H1 (cell line): ENCODE data around the gene BATF3. TPM values are rescaled to one million over a fixed set of nuclear protein-coding genes. Genes with fewer than 3 reads are reported as not detected.

ENCODE experiments used
- CTCF ChIA-PET: fragments of 300-600 bp; sonication (Branson Sonifier 250); formaldehyde crosslinking; loops from one replicate; lab custom pipeline; 2021; ENCODE audit not compliant: partially characterized antibody; lab: Charles Lee
- POLR2A ChIA-PET: fragments of 300-600 bp; sonication (Branson Sonifier 250); formaldehyde crosslinking; loops from one replicate; lab custom pipeline; 2021; ENCODE audit warnings: inconsistent platforms; ENCODE audit not compliant: partially characterized antibody; lab: Charles Lee
- DNase-seq, 2 experiments: peaks; one replicate each; pipeline versions ENCODE4 v3.0.0 to v3.0.0-alpha.2; 2010 to 2022; ENCODE audit warnings: low spot score in 2 of 2, low read depth in 1 of 2, mixed read lengths in 1 of 2
- FAIRE-seq: peaks from 2 replicates; lab custom pipeline; 2011; peaks lifted over from hg19 to GRCh38; lab: Jason Lieb, UNC
- H2AFZ ChIP-seq: 2 replicates; pipeline ENCODE4 v1.8.1; 2012; ENCODE audit warnings: low read length, inconsistent platforms
- H2AK5ac ChIP-seq: 2 replicates; pipeline ENCODE4 v1.6.1; 2013; ENCODE audit warnings: low read depth, low read length
- H2BK120ac ChIP-seq: replicated peaks from 2 replicates; pipeline ENCODE3; 2013; ENCODE audit warnings: low read depth, low read length, inconsistent platforms
- H2BK12ac ChIP-seq: 2 replicates; pipeline ENCODE4 v1.6.1; 2013; ENCODE audit warnings: low read depth, low read length
- H2BK15ac ChIP-seq: 2 replicates; pipeline ENCODE4 v1.6.1; 2013; ENCODE audit warnings: low read length
- H2BK20ac ChIP-seq: 2 replicates; pipeline ENCODE4 v1.6.1; 2013; ENCODE audit warnings: low read length
- H2BK5ac ChIP-seq: 2 replicates; pipeline ENCODE4 v1.6.1; 2013; ENCODE audit warnings: low read depth, low read length
- H3K14ac ChIP-seq: 2 replicates; pipeline ENCODE4 v1.6.1; 2013; ENCODE audit warnings: inconsistent platforms; ENCODE audit not compliant: insufficient read length
- H3K18ac ChIP-seq: 2 replicates; pipeline ENCODE4 v1.6.1; 2013; ENCODE audit warnings: low read length; ENCODE audit errors: extremely low read depth
- H3K23ac ChIP-seq: 2 replicates; pipeline ENCODE4 v1.6.1; 2013; ENCODE audit warnings: inconsistent platforms; ENCODE audit not compliant: insufficient read length
- H3K23me2 ChIP-seq: 2 replicates; pipeline ENCODE4 v1.6.1; 2013; ENCODE audit warnings: low read depth, low read length
- H3K27ac ChIP-seq: 2 replicates; pipeline ENCODE4 v1.6.1; 2011; ENCODE audit warnings: low read depth, low read length, inconsistent platforms
- H3K27me3 ChIP-seq, 4 experiments: replicated peaks in 1 of 4; 1 replicate in 1 of 4; 2 replicates in 3 of 4; pipeline versions ENCODE4 v1.6.1 to v1.8.1; 2011 to 2013; ENCODE audit warnings: low read length in 3 of 4, mild to moderate bottlenecking in 3 of 4, inconsistent platforms in 2 of 4, mixed read lengths in 2 of 4, moderate library complexity in 1 of 4; ENCODE audit not compliant: control insufficient read depth in 3 of 4, insufficient read depth in 3 of 4; ENCODE audit errors: extremely low read depth in 1 of 4
- H3K36me3 ChIP-seq, 4 experiments: 2 replicates each; pipeline versions ENCODE4 v1.6.1 to v1.8.1; 2011 to 2013; ENCODE audit warnings: mild to moderate bottlenecking in 4 of 4, low read length in 3 of 4, moderate library complexity in 2 of 4, control low read depth in 1 of 4, inconsistent platforms in 1 of 4; ENCODE audit not compliant: insufficient read depth in 4 of 4, control insufficient read depth in 2 of 4
- H3K4ac ChIP-seq: replicated peaks from 2 replicates; pipeline ENCODE3; 2013; ENCODE audit warnings: low read length, low read depth, mixed read lengths, inconsistent platforms; ENCODE audit not compliant: insufficient read length
- H3K4me1 ChIP-seq, 4 experiments: replicated peaks in 1 of 4; 1 replicate in 1 of 4; 2 replicates in 3 of 4; pipeline versions ENCODE4 v1.6.1 to v1.8.1; 2011 to 2013; ENCODE audit warnings: low read length in 3 of 4, inconsistent platforms in 2 of 4, mixed read lengths in 1 of 4; ENCODE audit not compliant: insufficient read depth in 4 of 4, control insufficient read depth in 3 of 4
- H3K4me2 ChIP-seq, 2 experiments: 2 replicates each; pipeline versions ENCODE4 v1.6.1 to v1.8.1; 2011 to 2013; ENCODE audit warnings: low read depth in 2 of 2, low read length in 2 of 2, control low read depth in 1 of 2, inconsistent platforms in 1 of 2, mild to moderate bottlenecking in 1 of 2; ENCODE audit not compliant: insufficient read depth in 1 of 2
- H3K4me3 ChIP-seq, 4 experiments: fragments of 200-600, 300-600 bp in 1 of 4; sonication (generic), shearing (Covaris generic), sonication (Bioruptor Twin) in 1 of 4; 2 replicates each; pipeline versions ENCODE4 v1.5.1 to v1.8.1; 2011 to 2016; ENCODE audit warnings: low read length in 4 of 4, low read depth in 3 of 4, control low read depth in 2 of 4, inconsistent platforms in 2 of 4, mild to moderate bottlenecking in 2 of 4, mixed read lengths in 1 of 4, moderate library complexity in 1 of 4; ENCODE audit not compliant: insufficient read depth in 2 of 4; ENCODE audit errors: extremely low read depth in 1 of 4
- H3K56ac ChIP-seq: replicated peaks from 2 replicates; pipeline ENCODE3; 2013; ENCODE audit warnings: low read depth, mild to moderate bottlenecking, mixed read lengths, low read length, inconsistent platforms; ENCODE audit not compliant: insufficient read length
- H3K79me1 ChIP-seq: 2 replicates; pipeline ENCODE4 v1.6.1; 2013; ENCODE audit warnings: low read depth, low read length, control low read depth
- H3K79me2 ChIP-seq, 2 experiments: 2 replicates each; pipeline versions ENCODE4 v1.6.1 to v1.8.1; 2012 to 2013; ENCODE audit warnings: low read length in 2 of 2, mild to moderate bottlenecking in 2 of 2, inconsistent platforms in 1 of 2; ENCODE audit not compliant: insufficient read depth in 2 of 2, control insufficient read depth in 1 of 2
- H3K9ac ChIP-seq, 4 experiments: replicated peaks in 1 of 4; 1 replicate in 1 of 4; 2 replicates in 3 of 4; pipeline versions ENCODE4 v1.6.1 to v1.8.1; 2011 to 2013; ENCODE audit warnings: low read depth in 3 of 4, low read length in 3 of 4, control low read depth in 2 of 4, mild to moderate bottlenecking in 2 of 4, moderate library complexity in 2 of 4, inconsistent platforms in 1 of 4; ENCODE audit errors: extremely low read depth in 1 of 4
- H3K9me3 ChIP-seq, 2 experiments: 2 replicates each; pipeline versions ENCODE4 v1.6.1 to v1.8.1; 2012 to 2013; ENCODE audit warnings: mild to moderate bottlenecking in 2 of 2, moderate library complexity in 2 of 2, control low read depth in 1 of 2, inconsistent platforms in 1 of 2, low read depth in 1 of 2, low read length in 1 of 2, mixed read lengths in 1 of 2; ENCODE audit not compliant: insufficient read depth in 2 of 2
- H4K20me1 ChIP-seq, 2 experiments: replicated peaks in 1 of 2; 2 replicates each; pipeline versions ENCODE3 to v1.8.1; 2011 to 2013; ENCODE audit warnings: inconsistent platforms in 2 of 2, low read length in 2 of 2, mild to moderate bottlenecking in 1 of 2; ENCODE audit not compliant: insufficient read depth in 2 of 2, control insufficient read depth in 1 of 2
- H4K5ac ChIP-seq: 2 replicates; pipeline ENCODE4 v1.6.1; 2013; ENCODE audit warnings: low read length, low read depth, mixed read lengths, inconsistent platforms; ENCODE audit not compliant: insufficient read length
- H4K8ac ChIP-seq: 2 replicates; pipeline ENCODE4 v1.8.0; 2013; ENCODE audit warnings: mild to moderate bottlenecking, moderate library complexity, low read length, inconsistent platforms; ENCODE audit not compliant: insufficient read depth; ENCODE audit errors: extremely low read depth
- H4K91ac ChIP-seq: replicated peaks from 2 replicates; pipeline ENCODE3; 2013; ENCODE audit warnings: low read length, mixed read lengths, inconsistent platforms; ENCODE audit not compliant: insufficient read length
- ATF2 ChIP-seq: IDR thresholded peaks from 2 replicates; pipeline ENCODE4 v1.6.1; 2012; ENCODE audit warnings: low read length, inconsistent platforms
- CTCF ChIP-seq, 3 experiments: IDR thresholded peaks; 1 replicate in 2 of 3; 2 replicates in 1 of 3; pipeline versions ENCODE4 v1.5.1 to v1.6.1; 2011; ENCODE audit warnings: low read length in 3 of 3, mild to moderate bottlenecking in 3 of 3, inconsistent platforms in 2 of 3, low read depth in 1 of 3, moderate library complexity in 1 of 3; ENCODE audit not compliant: insufficient read depth in 1 of 3; ENCODE audit errors: control extremely low read depth in 1 of 3
- KDM4A ChIP-seq: IDR thresholded peaks from one replicate; pipeline ENCODE4 v1.7.1; 2012; ENCODE audit warnings: low read depth, mild to moderate bottlenecking, moderate library complexity, low read length, inconsistent platforms; ENCODE audit not compliant: severe bottlenecking
- POU5F1 ChIP-seq: IDR thresholded peaks from 2 replicates; pipeline ENCODE4 v1.6.1; 2011; ENCODE audit warnings: low read depth, mild to moderate bottlenecking, low read length, moderate library complexity
- RNF2 ChIP-seq: fragments of 200-900, 300-1000 bp; sonication (generic); IDR thresholded peaks from 2 replicates; pipeline ENCODE4 v1.7.1; 2016; ENCODE audit warnings: borderline replicate concordance, low read depth, mild to moderate bottlenecking, antibody characterized with exemption, low read length; ENCODE audit not compliant: poor library complexity, severe bottlenecking; ENCODE audit errors: missing control alignments
- SP2 ChIP-seq: IDR thresholded peaks from 2 replicates; pipeline ENCODE4 v1.6.1; 2012; ENCODE audit warnings: mild to moderate bottlenecking, low read length, inconsistent platforms
- WGBS, 2 experiments: shearing (Covaris generic) in 1 of 2; methylation state at CpG; one replicate each; pipeline versions ENCODE4 v1.1.6 to v1.1.7; 2013 to 2015; ENCODE audit warnings: low lambda C conversion rate in 2 of 2, mixed read lengths in 2 of 2, inconsistent platforms in 1 of 2, low coverage in 1 of 2, missing lambda C conversion rate in 1 of 2; ENCODE audit not compliant: insufficient replicate concordance in 2 of 2, insufficient coverage in 1 of 2, insufficient read length in 1 of 2; ENCODE audit errors: extremely low coverage in 1 of 2, missing lambda C conversion rate in 1 of 2; 5-methylcytosine and 5-hydroxymethylcytosine counted together
- polyA plus RNA-seq, 7 experiments: library from polyadenylated mRNA; depleted of rRNA in 3 of 7; stranded (reverse) in 5 of 7; unstranded in 2 of 7; fragments of >200 nt in 5 of 7; fragments of 200-250 nt in 2 of 7; gene quantifications; 1 replicate in 5 of 7; 2 replicates in 1 of 7; 4 replicates in 1 of 7; pipeline versions ENCODE4 v1.2.1 to v1.2.3, GENCODE V29; 2011 to 2013; ENCODE audit warnings: missing spikeins in 2 of 7, mixed read lengths in 2 of 7
- total RNA-seq: library from RNA; stranded (reverse); fragmentation: NEBNext Ultra II Directional; extraction: Animal tissue kit (Norgen Biotek cat#: 25700); gene quantifications from 2 replicates; pipeline ENCODE4 v1.2.1, GENCODE V29; 2021

The BATF3 gene
- total and polyA plus RNA-seq, 2 of the 8 experiments (the other 6 are each of a cell fraction or from before 2014, with no cell fraction given), result 6.3 TPM

- H3K4me3 ChIP-seq, result no peak overlapping the region
- peak overlapping the region; percentile 71; the same call in 1 of the 2 replicates for H2AFZ ChIP-seq
- DNase-seq, result no peak
- TF ChIP-seq ATF2 (no peak), CTCF (IDR thresholded peaks at IDR 0.05; ENCODE audit: control extremely low read depth in 1 of 3, insufficient read depth in 1 of 3, low read depth in 1 of 3, low read length in 3 of 3) (no peak), POU5F1 (no peak), KDM4A (no peak), SP2 (no peak), RNF2 (no peak)
These were observed 61.0 kb downstream of the BATF3 start for GRCh38 chr1:212638492-212639151.

More at GRCh38 chr1:212638492-212639151, 61.0 kb downstream of the BATF3 start:
- Histone ChIP-seq H3K14ac (no peak overlapping the region), H2BK12ac (no peak overlapping the region), H3K18ac (no peak overlapping the region), H4K20me1 (no peaks in the 10 kb centered on the region), H3K4ac (no peak overlapping the region), H3K27ac (no peak overlapping the region), H2BK5ac (no peak overlapping the region), H2BK20ac (no peak overlapping the region), H3K79me2 (no peaks in the 10 kb centered on the region), H3K56ac (no peak overlapping the region), H3K79me1 (no peaks in the 10 kb centered on the region), H3K27me3 (no peaks in the 10 kb centered on the region; a peak in 1 of 7 replicates), H3K36me3 (no peaks in the 10 kb centered on the region), H2BK120ac (no peak overlapping the region), H4K5ac (no peak overlapping the region), H3K4me1 (peaks cover 0 to 10% (median 4%) of the 10 kb centered on the region in 4 experiments; a peak in 3 of 7 replicates), H3K4me2 (no peak overlapping the region), H4K8ac (no peak overlapping the region), H3K9me3 (peaks cover 4 to 6% of the 10 kb centered on the region in 2 experiments; a peak in 3 of 4 replicates), H3K23me2 (no peaks in the 10 kb centered on the region), H3K9ac (no peak overlapping the region), H2BK15ac (no peak overlapping the region), H2AK5ac (no peak overlapping the region), H4K91ac (no peak overlapping the region), H3K23ac (no peak overlapping the region)
- WGBS, 2 experiments, result 70% methylated on average over 4 of the region's 4 CpGs; no CpG with 5 or more reads in 1 of the 2 experiments
- no peak for FAIRE-seq
- ChIA-PET POLR2A (no interaction called here), CTCF (interaction anchor here (0.5 to 1.1 kb wide), 2 partner anchors 9 to 395 kb away, joined by 3 to 5 read pairs; no protein-coding TSS in a partner anchor)
